ENCODE measurements around the gene ANKRD6. TPM values are rescaled to one million over a fixed set of nuclear protein-coding genes. Genes with fewer than 3 reads are reported as not detected.

ANKRD6 gene
- total RNA-seq, 1 donor from 2014 or later = 4.2 TPM

DNA sequence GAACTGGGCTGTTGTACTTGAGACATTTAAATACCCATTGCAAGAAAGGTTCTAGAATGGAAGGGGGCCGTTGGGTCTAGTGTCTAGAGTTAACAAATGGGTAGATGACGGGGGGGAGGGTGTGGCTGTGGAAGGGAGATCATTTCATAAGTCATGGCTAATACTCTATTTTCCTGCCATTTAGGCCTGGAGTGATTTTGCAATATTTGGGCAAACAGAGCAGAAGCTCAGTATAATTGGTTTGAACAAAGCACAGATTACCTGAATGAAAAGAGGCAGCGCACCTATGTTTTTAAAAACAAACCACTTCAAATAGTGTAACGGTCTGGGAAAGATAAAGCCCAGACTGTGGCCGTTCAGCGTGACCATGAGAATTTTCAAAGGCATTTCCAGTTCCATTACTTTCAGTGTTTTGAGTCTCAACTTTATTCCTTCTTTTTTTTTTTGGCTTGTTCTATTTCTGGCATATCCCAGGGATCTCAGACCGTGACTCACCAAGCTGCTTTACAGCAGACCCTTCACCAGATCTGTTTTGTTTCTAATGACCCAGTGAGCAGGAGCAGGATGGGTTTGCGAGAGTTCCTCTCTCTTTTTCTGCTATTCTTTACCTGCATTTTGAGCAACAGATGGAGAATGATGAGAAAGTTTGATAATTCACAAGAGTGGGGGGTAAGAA is 131.9 kb downstream of the ANKRD6 start:
- Histone ChIP-seq H3K36me3 (ENCODE audit: control insufficient read depth in 3 of 3, insufficient read depth in 3 of 3, low read length in 3 of 3) (no peaks in the 10 kb centered on the region), H3K27me3 (ENCODE audit: control insufficient read depth in 3 of 3, insufficient read depth in 3 of 3, low read length in 3 of 3) (no peaks in the 10 kb centered on the region), H3K4me3 (ENCODE audit: low read length in 3 of 3) (no peak overlapping the region), H3K27ac (ENCODE audit: low read depth, low read length) (no peak overlapping the region), H3K9ac (ENCODE audit: low read depth in 1 of 3, low read length in 3 of 3) (no peak overlapping the region), H3K4me1 (ENCODE audit: control insufficient read depth in 3 of 3, insufficient read depth in 3 of 3, low read length in 3 of 3) (peaks cover 0 to 12% (median 5%) of the 10 kb centered on the region in 3 donors), H3K9me3 (ENCODE audit: control insufficient read depth in 3 of 3, low read length in 3 of 3) (no peaks in the 10 kb centered on the region)

DNA sequence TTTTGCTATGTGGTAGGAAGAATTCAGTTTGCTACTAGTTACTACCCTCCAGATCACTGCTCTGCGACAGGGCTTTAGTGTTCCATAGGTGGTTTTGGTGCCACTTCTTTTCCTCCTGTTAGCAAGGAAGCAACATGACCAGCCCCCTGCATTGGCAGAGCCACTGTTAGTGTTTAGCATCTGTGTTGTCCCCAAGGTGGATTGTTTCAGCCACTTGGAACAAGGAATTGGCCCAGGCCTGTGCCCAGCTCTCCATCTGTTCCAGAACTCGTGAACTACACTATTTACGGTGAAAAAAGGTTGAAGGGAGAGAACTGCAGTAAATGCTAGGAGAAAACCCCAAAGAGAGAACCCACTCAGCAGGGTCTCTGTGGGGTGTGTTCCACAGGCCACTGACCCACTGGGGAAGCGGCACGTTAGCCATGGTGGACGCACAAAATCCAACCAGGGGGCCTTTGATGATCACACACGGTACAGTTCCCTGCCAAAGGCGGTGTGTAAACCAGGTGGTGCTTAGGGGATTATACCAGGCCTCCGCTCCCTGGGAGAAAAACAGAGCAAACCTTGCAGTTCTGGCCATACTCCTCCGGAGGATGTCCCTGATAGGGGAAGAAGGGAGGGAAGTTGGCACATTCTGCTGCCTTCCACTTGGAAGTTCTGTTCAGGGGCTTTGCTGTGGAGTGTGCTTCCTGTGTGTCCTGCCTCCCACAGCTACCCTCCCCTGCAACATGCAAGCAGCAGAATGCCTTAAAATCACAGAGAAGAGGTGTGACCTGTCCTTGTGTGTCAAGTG is 133.3 kb downstream of the ANKRD6 start:
- H3K27ac ChIP-seq (ENCODE audit: low read depth, low read length) = no peak overlapping the region
- no peaks in the 10 kb centered on the region for H3K9me3 ChIP-seq (ENCODE audit: control insufficient read depth in 3 of 3, low read length in 3 of 3)
- peaks cover 0 to 12% (median 5%) of the 10 kb centered on the region in 3 donors for H3K4me1 ChIP-seq (ENCODE audit: control insufficient read depth in 3 of 3, insufficient read depth in 3 of 3, low read length in 3 of 3)
- H3K36me3 ChIP-seq (ENCODE audit: control insufficient read depth in 3 of 3, insufficient read depth in 3 of 3, low read length in 3 of 3) = no peaks in the 10 kb centered on the region
- H3K4me3 ChIP-seq (ENCODE audit: low read length in 3 of 3) = no peak overlapping the region
- H3K9ac ChIP-seq (ENCODE audit: low read depth in 1 of 3, low read length in 3 of 3) = no peak overlapping the region
- no peaks in the 10 kb centered on the region for H3K27me3 ChIP-seq (ENCODE audit: control insufficient read depth in 3 of 3, insufficient read depth in 3 of 3, low read length in 3 of 3)

DNA sequence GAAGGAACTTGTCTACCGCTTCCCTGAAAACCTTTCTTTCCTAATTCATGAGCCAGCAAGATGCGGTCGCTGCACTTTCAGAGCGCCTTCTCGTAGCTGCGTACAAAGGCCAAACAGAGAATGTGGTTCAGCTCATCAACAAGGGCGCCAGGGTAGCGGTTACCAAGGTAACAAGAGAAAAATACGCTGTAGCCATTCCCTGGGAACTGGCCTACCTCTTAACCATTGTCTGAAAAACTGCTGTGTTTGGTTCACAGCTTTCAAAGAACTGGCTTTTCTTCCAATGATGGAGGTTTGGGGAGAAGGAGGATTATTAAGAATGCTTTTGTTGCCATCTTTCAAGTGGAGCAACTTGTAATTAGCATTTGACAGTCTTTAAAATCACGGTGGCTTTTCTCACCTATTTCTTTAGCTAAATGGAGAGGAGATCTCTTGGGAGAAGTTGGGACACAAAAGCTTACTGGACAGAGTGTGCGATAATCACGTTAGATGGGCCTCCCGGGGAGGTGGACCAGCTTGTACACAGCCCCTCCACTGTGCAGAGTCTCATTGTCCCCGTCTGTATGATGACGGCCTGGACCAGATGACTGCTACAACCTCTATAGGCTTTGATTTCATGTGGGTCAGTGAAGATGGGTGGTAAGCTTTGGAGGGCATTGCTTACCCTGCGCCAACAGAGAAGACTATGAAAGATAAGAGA is 134.1 kb downstream of the ANKRD6 start:
- H3K4me1 ChIP-seq (ENCODE audit: control insufficient read depth in 3 of 3, insufficient read depth in 3 of 3, low read length in 3 of 3) = peaks cover 0 to 6% (median 5%) of the 10 kb centered on the region in 3 donors
- no peak overlapping the region for H3K4me3 ChIP-seq (ENCODE audit: low read length in 3 of 3)
- H3K36me3 ChIP-seq (ENCODE audit: control insufficient read depth in 3 of 3, insufficient read depth in 3 of 3, low read length in 3 of 3) = no peaks in the 10 kb centered on the region
- H3K9ac ChIP-seq (ENCODE audit: low read depth in 1 of 3, low read length in 3 of 3) = no peak overlapping the region
- H3K9me3 ChIP-seq (ENCODE audit: control insufficient read depth in 3 of 3, low read length in 3 of 3) = no peaks in the 10 kb centered on the region
- H3K27me3 ChIP-seq (ENCODE audit: control insufficient read depth in 3 of 3, insufficient read depth in 3 of 3, low read length in 3 of 3) = no peaks in the 10 kb centered on the region
- H3K27ac ChIP-seq (ENCODE audit: low read depth, low read length) = no peak overlapping the region

DNA sequence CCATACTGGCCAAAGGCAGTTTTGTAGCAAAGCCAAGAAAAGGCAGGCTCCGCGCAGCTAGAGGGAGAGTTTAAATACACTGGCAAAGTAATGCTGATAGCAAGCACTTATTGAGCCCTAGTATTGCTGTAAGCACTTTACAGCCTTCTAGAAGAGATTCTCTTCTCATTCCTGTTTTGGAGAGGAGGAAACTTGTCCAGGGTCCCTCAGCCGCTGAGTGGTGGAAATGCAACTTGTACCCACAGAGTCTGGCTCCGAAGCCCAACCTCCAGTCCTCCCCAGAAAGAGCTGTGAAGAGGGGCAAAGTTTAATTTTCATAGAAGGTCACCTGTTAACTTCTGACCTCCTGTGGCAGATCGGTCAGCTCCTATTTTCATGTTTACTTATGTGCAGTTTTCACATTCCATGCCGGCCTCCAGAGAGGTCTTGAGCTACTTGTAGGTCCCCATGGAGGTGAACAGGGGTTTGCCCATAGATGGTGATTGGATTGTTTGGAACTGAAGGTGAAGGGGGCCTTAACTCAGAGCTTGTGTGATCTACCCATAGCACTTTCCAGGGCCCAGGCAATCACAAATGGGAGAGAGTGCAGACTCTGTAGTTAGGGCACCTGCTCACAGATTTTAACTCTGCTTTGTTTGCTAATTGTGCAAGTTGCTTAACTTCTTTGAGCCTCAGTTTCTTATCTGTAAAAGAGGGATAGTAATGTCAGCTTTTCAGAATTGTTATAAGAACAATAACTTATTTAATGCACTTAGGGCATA is 134.9 kb downstream of the ANKRD6 start:
- Histone ChIP-seq H3K27ac (ENCODE audit: low read depth, low read length) (no peak overlapping the region), H3K4me3 (ENCODE audit: low read length in 3 of 3) (no peak overlapping the region), H3K9ac (ENCODE audit: low read depth in 1 of 3, low read length in 3 of 3) (no peak overlapping the region), H3K4me1 (ENCODE audit: control insufficient read depth in 3 of 3, insufficient read depth in 3 of 3, low read length in 3 of 3) (peaks cover 0 to 3% (median 0%) of the 10 kb centered on the region in 3 donors), H3K36me3 (ENCODE audit: control insufficient read depth in 3 of 3, insufficient read depth in 3 of 3, low read length in 3 of 3) (no peaks in the 10 kb centered on the region), H3K9me3 (ENCODE audit: control insufficient read depth in 3 of 3, low read length in 3 of 3) (no peaks in the 10 kb centered on the region), H3K27me3 (ENCODE audit: control insufficient read depth in 3 of 3, insufficient read depth in 3 of 3, low read length in 3 of 3) (no peaks in the 10 kb centered on the region)

DNA sequence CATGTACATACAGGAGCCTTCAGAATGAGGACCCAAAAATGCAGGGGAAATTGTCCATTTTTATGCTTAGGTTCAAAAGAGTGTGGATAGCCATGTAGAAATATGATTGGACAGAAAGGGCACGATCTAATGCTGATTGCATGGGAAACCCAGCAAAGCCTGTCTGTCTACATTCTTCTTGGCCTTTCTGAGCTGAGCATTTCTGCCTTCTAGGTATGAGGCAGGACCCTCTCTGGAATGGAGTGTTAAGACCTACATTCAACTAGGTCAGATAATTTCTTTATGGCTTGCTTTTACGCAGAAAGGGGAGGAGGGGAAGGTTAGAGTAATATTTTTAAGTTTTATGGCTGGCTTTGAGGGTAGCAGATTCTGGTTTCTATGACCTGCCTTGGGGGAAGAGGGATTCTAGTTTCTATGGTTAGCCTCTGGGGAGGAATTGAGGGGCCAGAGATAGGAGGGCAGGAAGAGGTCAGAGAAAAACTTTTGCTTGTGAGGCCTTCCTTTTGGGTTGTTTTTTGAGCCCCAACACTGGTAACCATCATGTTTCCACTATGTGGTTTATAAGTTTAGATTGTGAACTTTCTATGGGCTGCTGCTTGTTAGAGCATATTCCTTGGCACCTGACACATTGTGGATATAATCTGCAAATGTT is 142.1 kb downstream of the ANKRD6 start:
- Histone ChIP-seq H3K9me3 (ENCODE audit: control insufficient read depth in 3 of 3, low read length in 3 of 3) (no peaks in the 10 kb centered on the region), H3K4me3 (ENCODE audit: low read length in 3 of 3) (no peak overlapping the region), H3K9ac (ENCODE audit: low read depth in 1 of 3, low read length in 3 of 3) (no peak overlapping the region), H3K36me3 (ENCODE audit: control insufficient read depth in 3 of 3, insufficient read depth in 3 of 3, low read length in 3 of 3) (no peaks in the 10 kb centered on the region), H3K4me1 (ENCODE audit: control insufficient read depth in 3 of 3, insufficient read depth in 3 of 3, low read length in 3 of 3) (no peaks in the 10 kb centered on the region), H3K27ac (ENCODE audit: low read depth, low read length) (no peak overlapping the region), H3K27me3 (ENCODE audit: control insufficient read depth in 3 of 3, insufficient read depth in 3 of 3, low read length in 3 of 3) (no peaks in the 10 kb centered on the region)

DNA sequence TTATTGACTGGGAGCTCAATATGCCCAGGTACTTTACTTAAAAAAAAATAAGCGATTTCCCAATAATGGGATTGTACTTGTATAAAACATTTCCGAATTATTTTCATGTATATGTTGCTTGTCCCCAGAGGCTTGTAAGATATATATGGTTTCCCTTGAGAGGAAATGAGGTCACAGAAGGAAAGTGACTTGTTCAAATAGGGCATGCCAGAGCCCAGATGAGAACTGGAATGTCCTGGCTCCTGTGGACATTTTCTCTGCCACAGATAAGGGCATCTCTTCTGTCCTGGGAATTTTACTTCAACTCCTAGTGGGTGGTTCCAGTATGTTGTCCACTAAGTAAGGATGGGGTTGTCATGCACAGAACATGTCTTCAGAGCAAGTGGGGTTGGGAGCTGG is 142.6 kb downstream of the ANKRD6 start:
- H3K4me1 ChIP-seq (ENCODE audit: control insufficient read depth in 3 of 3, insufficient read depth in 3 of 3, low read length in 3 of 3) = no peaks in the 10 kb centered on the region
- no peak overlapping the region for H3K27ac ChIP-seq (ENCODE audit: low read depth, low read length)
- no peaks in the 10 kb centered on the region for H3K27me3 ChIP-seq (ENCODE audit: control insufficient read depth in 3 of 3, insufficient read depth in 3 of 3, low read length in 3 of 3)
- H3K4me3 ChIP-seq (ENCODE audit: low read length in 3 of 3) = no peak overlapping the region
- H3K36me3 ChIP-seq (ENCODE audit: control insufficient read depth in 3 of 3, insufficient read depth in 3 of 3, low read length in 3 of 3) = no peaks in the 10 kb centered on the region
- no peaks in the 10 kb centered on the region for H3K9me3 ChIP-seq (ENCODE audit: control insufficient read depth in 3 of 3, low read length in 3 of 3)
- no peak overlapping the region for H3K9ac ChIP-seq (ENCODE audit: low read depth in 1 of 3, low read length in 3 of 3)

DNA sequence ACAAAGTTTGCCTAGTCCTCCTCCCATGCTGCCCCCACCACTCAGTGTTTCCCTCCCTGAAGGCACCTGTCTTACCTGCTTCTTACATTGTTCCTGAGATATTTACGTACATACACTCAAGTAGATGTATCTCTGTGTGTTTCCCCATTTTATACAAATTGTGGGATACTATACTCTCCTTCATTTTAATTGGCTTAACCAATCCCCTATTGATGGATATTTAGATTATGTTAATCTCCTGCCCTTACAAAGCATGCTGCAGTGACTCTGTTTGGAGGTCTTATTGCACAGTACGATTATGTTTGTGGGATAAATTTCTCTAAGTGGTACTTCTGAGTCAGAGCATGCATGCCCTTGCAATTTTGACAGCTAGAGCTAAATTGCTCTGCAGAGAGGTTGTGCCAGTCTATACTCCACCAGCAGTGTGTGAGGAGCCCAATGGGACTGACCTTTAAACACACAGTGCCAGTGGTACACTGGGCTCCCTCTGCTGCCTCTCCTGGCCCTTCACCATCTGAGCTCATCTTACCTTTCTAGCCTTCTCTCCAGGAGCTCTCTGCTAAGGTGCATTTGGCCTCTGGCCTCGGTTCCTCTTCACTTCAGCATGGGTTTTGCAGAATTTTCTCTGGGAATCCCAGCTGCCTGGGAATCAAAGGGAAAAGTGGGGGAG is 148.2 kb downstream of the ANKRD6 start:
- no peak overlapping the region for H3K4me3 ChIP-seq (ENCODE audit: low read length in 3 of 3)
- H3K36me3 ChIP-seq (ENCODE audit: control insufficient read depth in 3 of 3, insufficient read depth in 3 of 3, low read length in 3 of 3) = no peaks in the 10 kb centered on the region
- H3K9me3 ChIP-seq (ENCODE audit: control insufficient read depth in 3 of 3, low read length in 3 of 3) = no peaks in the 10 kb centered on the region
- no peaks in the 10 kb centered on the region for H3K27me3 ChIP-seq (ENCODE audit: control insufficient read depth in 3 of 3, insufficient read depth in 3 of 3, low read length in 3 of 3)
- H3K4me1 ChIP-seq (ENCODE audit: control insufficient read depth in 3 of 3, insufficient read depth in 3 of 3, low read length in 3 of 3) = no peaks in the 10 kb centered on the region
- H3K9ac ChIP-seq (ENCODE audit: low read depth in 1 of 3, low read length in 3 of 3) = no peak overlapping the region
- no peak overlapping the region for H3K27ac ChIP-seq (ENCODE audit: low read depth, low read length)

DNA sequence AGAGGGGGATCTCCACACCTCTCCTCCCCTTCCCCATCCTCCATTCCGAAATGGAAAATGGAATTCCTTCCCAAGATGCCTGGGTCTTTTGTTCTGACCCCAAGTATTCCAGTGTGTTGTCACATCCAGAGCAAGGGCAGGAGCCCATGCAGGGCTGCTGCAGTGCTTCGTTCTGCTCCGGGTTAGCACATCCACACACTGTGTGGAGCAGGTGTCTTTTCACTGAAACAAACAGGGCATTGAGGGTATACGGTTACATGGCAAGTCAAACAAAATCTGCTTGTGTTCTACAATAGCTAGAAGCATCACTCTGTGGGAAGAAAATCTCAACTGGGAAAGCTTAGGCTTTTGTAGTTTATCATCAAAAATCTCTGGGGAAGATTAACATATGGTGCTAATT is 148.7 kb downstream of the ANKRD6 start:
- H3K9ac ChIP-seq (ENCODE audit: low read depth in 1 of 3, low read length in 3 of 3) = no peak overlapping the region
- no peaks in the 10 kb centered on the region for H3K27me3 ChIP-seq (ENCODE audit: control insufficient read depth in 3 of 3, insufficient read depth in 3 of 3, low read length in 3 of 3)
- no peaks in the 10 kb centered on the region for H3K9me3 ChIP-seq (ENCODE audit: control insufficient read depth in 3 of 3, low read length in 3 of 3)
- H3K4me3 ChIP-seq (ENCODE audit: low read length in 3 of 3) = no peak overlapping the region
- no peaks in the 10 kb centered on the region for H3K36me3 ChIP-seq (ENCODE audit: control insufficient read depth in 3 of 3, insufficient read depth in 3 of 3, low read length in 3 of 3)
- H3K27ac ChIP-seq (ENCODE audit: low read depth, low read length) = no peak overlapping the region
- no peaks in the 10 kb centered on the region for H3K4me1 ChIP-seq (ENCODE audit: control insufficient read depth in 3 of 3, insufficient read depth in 3 of 3, low read length in 3 of 3)

DNA sequence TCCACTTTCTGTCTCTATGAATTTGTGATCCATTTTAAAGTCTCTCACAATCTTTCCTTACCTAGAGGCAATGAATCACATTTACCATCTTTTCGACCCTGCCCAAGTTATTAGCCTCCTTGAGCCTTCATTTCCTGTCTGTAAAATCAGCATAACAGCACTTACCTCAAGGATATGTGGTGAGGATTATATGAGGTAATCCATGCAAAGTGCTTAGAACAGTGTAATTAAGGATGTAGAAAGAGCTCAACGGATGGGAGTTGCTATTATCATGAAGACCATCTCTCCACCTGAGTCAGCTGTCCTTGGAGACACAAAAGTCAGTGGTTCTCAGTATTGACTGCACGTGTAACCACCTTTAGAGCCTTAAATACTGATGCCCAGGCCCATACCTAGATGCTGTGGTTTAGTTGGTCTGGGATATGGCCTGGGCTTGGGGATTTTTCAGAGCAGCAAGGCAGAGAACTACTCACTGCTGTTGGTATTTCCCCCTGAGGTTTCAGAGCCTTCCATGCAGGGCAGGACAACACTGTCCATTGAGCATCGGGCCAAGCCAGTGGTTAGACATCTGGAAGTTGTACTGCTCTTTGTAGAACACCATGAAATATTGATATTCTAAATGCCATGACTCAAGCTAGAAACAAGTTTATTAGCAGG is 149.8 kb downstream of the ANKRD6 start:
- no peaks in the 10 kb centered on the region for H3K36me3 ChIP-seq (ENCODE audit: control insufficient read depth in 3 of 3, insufficient read depth in 3 of 3, low read length in 3 of 3)
- no peak overlapping the region for H3K27ac ChIP-seq (ENCODE audit: low read depth, low read length)
- no peak overlapping the region for H3K9ac ChIP-seq (ENCODE audit: low read depth in 1 of 3, low read length in 3 of 3)
- no peaks in the 10 kb centered on the region for H3K9me3 ChIP-seq (ENCODE audit: control insufficient read depth in 3 of 3, low read length in 3 of 3)
- H3K27me3 ChIP-seq (ENCODE audit: control insufficient read depth in 3 of 3, insufficient read depth in 3 of 3, low read length in 3 of 3) = no peaks in the 10 kb centered on the region
- H3K4me1 ChIP-seq (ENCODE audit: control insufficient read depth in 3 of 3, insufficient read depth in 3 of 3, low read length in 3 of 3) = no peaks in the 10 kb centered on the region
- H3K4me3 ChIP-seq (ENCODE audit: low read length in 3 of 3) = no peak overlapping the region
